AG08396 (cell line): ENCODE results near the gene MACF1.
"Not testable (repeated sequence)": the region's sequence is repeated elsewhere in the genome, so short reads cannot be mapped to it uniquely, and the experiment has no call there.

ENCODE experiments used
- DNase-seq: peaks from one replicate; pipeline ENCODE4 v3.0.0; 2012; ENCODE audit warnings: low spot score, mixed read lengths

MACF1 gene

DNA sequence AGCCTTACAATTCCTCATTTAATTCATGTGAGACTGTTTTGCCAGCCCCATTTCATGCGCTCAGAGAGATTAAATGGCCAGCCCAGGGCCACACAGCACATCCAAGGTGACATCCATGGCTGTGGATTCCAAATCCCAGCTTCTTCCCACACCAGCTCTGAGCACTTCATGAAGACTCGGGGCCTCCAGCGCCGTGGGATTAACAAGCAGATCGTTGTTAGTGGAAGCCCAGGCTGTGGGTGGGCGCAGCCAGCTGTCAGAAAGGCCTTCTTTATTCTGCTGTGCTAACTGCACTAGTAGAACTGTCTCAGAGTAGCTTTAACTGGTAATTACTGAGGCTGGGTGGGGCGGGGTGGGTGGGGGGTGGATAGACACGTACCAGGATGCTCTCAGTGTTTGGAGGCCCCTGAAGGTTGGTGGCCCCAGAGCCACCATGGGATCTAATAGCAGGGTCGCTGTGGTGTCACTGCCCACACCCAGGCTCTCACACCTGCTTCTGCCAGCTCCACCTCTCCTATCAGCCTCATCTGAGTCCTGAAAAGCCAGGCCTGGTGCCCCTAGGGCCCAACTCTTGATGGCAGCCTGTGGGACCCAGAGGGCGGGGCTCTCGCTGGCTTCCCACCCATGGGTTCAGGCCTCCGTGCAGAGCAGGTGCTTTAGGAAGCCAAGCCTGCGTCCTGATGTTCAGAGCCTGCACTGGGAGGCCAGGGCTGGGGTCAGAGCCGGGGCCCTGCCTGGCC, 290.3 kb downstream of the MACF1 start:
- DNase-seq: no peak

DNA sequence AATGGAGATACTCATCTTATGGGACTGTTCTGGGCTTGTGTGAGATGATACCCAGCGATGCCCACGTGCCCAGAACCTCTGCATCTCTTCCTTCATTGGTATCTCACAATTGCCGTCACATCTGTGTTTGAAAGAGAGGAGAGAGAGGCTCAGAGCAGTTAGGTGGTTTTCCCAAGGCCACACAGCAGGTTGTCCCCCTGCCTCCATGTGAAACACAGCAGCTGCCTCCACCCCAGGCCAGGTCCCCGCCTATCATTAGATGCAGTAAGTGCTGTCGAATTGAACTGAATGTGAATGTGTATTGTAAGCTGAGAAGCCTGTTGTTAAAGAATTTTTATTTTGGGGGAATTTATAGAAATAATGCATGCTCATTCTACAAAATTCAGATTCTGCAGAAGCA, 292.0 kb downstream of the MACF1 start:
- not testable (repeated sequence) for DNase-seq

DNA sequence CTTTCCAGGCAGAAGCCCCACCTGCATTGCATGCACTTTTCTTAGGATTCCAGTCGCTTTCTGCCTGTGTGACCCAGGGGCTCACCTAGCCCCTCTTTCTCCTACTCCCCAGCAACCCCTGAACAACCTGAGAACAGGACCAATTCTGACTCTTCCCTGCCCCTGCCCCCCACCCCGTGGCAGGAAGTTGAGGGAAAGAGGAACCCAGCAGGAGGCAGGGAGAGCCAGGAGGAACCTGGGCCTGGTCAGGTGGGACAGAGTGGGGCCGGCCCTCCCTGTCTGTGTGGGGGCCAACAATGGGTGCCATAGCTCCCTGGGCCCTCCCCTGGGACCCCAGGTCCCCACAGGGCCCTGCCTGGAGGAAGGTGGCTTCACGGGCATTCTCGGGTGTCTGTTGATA, 293.1 kb downstream of the MACF1 start:
- DNase-seq: no peak

DNA sequence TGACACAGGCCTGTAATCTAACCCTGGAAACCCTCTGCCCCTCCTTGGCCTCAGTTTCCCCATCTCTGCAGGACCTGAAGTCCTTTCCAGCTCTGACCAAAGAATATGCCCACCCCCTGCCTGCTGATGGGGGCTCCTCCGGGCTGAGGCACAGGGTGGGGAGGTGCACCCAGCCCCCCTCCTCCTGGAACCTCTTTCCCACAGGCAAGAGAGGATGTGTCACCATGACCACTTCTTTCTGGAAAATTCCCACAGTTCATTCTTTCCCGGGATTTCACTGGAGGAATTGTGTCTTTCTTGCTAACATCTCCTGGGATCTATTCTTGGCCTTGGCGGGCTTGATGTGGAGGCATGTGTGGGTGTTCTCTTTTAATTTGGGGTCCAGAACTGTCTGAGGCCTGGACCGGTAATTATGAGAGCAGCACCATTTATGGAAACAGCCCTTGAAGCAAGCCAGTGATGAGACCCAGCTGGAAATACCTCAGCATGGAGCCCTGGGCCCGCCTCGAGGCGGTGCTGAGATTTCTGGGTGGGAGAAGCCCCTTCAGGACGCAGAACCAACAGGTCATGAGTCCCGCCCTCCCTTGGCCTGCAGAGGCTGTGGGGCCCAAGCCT, 293.7 kb downstream of the MACF1 start:
- not testable (repeated sequence) for DNase-seq

DNA sequence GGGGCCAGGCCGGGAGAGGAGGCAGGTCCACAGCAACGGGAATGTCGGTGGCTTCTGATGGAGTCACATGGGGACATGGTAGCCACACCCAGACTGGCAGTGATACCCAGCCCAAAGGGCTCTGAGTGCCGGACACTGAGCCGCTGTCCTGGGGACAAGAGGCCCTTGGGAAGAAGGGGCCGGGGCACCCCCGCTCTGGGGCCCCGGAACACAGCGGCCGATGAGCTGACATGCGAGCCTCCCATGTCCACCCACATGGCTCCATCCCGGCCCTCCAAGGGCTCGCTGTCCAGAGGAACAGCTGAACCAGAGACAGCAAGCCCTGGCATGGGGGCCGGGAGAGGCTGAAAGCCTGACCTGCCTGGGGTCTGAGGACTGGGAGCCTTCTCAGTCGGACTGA, 294.3 kb downstream of the MACF1 start:
- not testable (repeated sequence) for DNase-seq

DNA sequence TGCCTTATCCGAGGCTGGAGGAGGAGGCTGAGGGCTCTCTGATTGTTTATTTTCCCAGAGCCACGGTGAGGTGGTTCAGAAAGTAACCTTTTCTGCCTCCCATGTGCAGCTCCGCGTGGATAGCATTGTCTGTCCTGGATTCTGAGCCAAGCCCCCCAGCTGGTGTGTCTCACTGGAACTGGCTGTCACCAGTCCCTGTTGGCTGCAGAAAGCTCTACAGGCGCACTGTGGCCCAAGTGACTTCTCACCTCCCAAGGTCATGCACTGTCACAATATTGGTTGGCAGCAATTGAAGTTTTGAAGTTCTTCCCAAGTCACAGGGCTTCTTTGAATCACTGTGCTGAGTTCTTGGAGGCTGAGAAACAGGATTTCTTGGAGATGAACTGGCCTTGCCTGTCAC, 295.2 kb downstream of the MACF1 start:
- DNase-seq: no peak

DNA sequence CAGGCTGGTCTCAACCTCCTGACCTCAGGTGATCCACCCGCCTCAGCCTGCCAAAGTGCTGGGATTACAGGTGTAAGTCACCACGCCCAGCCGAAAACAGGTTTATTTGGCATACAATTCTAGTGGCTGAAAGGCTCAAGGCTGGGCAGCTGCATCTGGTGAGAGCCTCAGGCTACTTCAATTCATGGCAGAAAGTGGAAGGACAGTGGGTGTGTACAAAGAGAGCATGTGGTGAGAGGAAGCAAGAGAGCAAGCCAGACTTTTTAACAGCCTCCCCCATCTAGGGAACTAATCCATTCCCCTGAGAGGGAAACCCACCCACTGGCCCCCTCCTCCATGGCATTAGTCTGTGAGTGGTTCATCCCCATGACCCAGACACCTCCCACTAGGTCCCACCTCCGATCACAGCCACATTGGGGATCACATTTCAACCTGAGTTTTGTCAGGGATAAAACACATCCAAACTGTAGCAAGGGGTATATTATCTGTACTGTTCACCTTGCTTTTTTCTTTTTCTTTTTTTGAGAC, 296.4 kb downstream of the MACF1 start:
- no peak for DNase-seq

DNA sequence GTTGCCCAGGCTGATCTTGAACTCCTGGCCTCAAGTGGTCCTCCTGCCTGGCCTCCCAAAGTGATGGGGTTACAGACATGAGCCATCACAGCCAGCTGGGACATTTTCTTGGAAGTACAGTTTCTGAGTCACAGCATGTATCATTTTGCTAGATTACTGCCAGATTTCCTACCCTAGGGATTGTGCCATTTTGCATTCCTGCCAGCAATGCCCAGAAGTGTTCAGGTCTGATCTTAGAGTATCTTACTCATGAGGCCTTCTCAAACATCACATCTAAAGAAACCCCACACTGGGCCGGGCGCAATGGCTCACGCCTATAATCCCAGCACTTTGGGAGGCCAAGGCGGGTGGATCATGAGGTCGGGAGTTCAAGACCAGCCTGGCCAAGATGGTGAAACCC, 297.2 kb downstream of the MACF1 start:
- peak; percentile 61 for DNase-seq

DNA sequence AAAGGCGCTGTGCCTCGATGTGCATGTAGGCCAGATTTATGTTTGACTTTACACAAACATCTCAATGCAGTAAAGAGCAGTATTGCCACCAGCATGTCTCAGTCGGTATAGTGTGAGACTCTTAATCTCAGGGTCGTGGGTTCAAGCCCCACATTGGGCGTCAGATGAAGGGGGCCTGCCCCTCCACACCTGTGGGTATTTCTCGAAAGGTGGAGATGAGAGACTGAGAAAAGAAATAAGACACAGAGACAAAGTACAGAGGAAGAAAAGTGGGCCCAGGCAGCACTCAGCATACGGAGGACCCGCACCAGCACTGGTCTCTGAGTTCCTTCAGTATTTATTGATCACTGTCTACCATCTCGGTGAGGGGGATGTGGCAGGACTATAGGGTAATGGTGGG, 299.9 kb downstream of the MACF1 start:
- not testable (repeated sequence) for DNase-seq

DNA sequence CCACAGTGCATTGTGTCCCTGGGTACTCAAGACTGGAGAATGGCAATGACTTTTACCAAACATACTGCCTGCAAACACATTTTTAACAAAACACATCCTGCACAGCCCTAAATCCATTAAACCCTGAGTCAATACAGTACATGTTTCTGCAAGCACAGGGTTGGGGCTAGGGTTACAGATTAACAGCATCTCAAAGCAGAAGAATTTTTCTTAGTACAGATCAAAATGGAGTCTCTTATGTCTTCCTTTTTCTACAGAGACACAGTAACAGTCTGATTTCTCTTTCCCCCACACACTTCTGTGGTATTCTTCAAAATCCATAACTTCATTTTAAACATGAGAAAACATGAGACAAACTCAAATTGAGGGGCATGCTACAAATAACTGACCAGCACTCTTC, 300.8 kb downstream of the MACF1 start:
- DNase-seq: no peak

DNA sequence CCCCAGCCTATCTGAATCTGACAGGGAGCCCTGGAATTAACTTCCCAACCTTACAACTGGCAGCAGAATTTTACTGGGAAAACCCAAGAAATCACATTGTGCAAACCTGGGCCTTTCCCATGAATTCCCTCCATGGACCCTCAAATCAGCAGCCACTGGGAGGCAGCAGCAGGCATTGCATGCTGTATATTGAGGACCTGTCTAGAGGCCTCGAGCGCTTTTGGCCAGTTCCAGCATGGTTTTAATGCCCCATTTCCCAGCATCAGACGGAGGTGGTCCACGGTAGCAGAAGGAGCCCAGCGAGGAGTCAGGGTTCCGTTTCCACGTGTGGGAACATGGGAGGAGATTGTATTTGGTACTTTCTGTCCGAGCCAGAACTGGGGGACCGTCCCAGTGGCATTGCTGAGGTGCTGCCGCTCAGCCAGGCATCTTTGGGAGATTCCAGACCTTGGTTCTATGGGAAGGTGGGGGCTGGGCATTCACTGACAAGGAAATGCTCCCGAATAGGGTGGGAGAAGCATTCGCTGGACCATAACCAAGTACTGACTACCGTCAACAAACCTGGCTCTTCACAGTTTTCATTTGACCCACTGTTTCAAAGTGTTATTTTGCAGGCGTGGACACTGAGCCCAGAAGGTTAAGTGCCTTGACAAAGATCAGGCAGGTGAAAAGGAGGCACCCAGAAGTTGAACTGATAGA, 302.9 kb downstream of the MACF1 start:
- DNase-seq: no peak

DNA sequence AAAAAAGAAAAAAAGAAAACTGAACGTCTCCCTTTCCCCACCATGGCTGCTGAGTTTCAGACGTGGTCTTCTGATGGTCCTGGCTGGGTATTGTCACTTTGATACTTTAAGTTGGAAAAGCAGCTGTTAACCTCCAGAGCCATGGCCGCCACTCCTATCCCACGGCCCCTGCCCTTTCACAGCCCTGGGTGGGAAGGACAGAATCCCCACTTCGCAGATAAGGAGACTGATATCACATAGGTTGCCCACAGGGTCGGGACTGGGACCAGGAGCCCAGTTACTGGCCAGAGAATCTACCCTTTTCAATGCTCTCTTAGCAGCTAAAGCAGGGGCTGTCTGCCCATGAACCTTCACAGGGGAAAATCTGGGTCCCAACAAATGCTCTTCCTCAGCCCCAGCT, 303.8 kb downstream of the MACF1 start:
- no peak for DNase-seq

DNA sequence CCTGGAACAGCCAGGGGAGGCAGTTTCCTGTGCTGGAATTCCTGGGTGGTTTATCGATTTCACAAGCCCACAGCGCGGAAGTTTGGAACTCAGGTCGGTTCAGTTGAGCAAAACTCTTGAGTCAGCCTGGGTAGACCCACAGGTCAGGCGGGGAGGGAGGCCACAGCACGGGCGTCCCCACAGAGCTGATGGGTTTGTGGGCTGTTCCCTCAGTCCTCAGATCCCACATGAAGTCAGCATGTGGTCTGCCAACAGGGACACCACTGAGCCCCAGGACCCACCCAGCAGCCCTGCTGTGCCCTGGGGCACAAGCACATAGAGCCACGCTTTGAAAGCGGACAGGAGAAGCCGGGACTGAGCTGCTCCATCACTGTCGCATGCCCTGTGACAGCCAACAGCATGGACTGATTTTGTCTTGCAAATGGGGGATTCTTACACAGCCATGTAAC, 304.4 kb downstream of the MACF1 start:
- DNase-seq: no peak

DNA sequence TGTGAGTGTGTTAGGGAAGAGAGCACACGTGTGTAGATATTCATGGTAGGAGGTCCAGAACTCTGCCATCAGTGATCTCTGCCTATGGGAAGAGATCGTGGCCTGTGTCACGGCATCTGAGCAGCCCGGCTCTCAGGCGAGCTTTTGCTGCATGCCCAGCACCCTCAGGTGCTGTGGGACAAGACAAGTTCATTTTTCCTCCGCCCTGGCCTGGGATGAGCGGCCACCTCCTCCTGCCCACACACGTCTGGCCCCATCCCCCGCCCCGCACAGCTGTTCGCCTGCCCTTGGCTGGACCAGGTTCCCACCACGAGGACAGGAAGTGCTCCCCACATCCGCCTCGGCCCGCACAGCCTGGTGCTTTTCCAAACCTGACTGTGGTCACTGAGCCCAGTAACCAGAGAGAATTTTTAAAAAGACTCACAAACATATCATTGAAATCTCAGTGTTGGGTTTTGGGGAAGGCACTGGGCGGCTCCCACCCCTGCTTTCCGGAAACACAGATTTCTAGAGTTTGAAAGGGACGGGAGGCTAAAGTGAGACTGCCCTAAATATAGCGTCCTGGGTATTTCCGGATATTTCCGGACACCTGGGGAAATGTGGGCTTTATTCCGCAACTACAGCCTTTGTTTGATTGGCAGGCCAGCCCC, 305.0 kb downstream of the MACF1 start:
- no peak for DNase-seq

DNA sequence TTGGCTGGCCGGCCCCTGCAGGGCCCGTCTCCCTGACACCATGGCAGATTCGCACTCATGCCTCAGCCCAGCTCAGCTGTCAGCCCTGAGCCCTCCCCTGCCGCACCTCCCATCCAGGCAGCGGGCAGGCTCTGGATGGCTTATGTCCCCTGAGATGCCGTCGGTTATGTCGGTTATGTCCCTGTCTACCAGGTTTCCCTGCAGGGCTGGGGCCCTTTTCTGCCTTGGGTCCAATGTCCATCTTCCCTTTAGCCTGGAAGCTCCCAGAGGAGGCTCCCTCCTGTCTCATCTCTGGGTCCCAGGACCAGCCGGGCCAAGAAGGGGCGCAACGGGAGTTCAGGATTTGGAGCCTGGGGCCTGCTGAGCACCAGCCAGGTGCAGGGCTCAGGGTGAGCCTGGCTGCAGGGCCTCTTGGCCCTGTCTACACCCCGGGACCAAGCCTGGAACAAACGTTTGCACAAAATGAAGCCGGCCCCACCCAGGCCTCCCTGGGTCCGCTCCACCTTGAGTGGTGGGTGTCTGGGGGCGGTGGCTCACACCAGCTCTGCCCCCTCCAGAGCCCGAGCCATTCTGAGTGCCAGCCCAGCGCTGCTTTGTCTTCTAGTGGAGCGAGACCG, 306.2 kb downstream of the MACF1 start:
- not testable (repeated sequence) for DNase-seq

DNA sequence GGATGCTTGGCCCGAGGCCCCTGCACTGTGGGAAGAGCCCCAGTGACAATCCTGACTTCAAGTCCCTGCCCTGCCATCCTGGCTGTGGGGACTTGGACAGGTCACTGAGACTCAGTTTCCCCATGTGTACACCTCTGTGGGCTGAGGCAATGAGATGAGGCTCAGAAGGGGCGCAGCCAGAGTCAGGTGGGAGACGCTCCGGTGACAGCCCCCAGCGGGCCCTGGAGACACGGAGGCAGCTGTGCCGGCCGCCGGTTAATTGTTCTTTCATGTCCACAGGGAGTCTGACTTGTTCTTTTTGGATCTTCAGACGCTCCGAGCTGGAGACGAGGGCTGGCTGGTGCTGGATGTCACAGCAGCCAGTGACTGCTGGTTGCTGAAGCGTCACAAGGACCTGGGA, 307.0 kb downstream of the MACF1 start:
- DNase-seq: not testable (repeated sequence)

DNA sequence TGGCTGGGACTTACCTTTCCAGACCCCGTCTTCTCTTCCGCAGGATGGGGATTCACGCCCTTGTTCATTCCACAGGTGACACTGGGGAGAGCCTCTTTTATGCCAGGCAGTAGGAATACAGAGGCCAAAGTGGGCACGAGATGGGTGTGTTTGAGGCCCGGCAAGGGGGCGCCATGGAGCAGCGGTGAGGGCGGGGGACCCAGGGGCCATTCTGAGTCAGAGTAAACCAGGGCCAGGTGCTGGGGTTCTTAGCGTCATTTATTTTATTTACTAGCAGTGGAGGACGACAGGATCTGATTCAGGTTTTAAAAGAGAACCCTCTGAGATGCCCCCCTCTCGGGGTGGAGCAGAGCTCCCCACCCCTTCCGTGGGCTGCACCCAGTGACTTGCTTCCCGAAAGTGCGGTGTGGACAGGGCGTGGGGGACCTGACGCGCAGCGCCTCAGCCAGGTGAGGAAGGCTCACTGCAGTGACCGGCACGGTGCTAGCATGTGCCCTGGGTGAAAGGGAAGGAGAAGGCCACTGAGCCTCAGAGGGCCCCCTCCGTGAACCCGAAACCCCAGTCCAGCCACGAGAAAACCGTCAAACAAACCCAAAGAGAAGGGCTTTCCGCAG, 307.8 kb downstream of the MACF1 start:
- DNase-seq: not testable (repeated sequence)

DNA sequence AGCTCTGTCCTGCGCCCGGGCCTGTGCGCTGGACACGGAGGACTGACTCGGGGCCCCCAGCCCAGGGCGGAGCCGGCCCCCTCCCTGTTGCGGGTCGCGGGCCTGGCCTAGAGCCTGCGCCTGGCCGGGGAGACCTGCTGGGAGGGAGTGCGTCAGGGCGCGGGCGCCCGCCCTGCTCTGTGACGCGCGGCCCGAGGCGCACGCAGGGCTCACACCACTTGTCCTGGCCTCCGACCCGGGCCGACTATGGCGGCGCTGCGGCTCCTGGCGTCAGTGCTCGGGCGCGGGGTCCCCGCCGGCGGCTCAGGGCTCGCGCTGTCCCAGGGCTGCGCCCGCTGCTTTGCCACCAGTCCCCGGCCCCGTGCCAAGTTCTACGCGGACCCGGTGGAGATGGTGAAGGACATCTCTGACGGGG, 310.2 kb downstream of the MACF1 start:
- not testable (repeated sequence) for DNase-seq

DNA sequence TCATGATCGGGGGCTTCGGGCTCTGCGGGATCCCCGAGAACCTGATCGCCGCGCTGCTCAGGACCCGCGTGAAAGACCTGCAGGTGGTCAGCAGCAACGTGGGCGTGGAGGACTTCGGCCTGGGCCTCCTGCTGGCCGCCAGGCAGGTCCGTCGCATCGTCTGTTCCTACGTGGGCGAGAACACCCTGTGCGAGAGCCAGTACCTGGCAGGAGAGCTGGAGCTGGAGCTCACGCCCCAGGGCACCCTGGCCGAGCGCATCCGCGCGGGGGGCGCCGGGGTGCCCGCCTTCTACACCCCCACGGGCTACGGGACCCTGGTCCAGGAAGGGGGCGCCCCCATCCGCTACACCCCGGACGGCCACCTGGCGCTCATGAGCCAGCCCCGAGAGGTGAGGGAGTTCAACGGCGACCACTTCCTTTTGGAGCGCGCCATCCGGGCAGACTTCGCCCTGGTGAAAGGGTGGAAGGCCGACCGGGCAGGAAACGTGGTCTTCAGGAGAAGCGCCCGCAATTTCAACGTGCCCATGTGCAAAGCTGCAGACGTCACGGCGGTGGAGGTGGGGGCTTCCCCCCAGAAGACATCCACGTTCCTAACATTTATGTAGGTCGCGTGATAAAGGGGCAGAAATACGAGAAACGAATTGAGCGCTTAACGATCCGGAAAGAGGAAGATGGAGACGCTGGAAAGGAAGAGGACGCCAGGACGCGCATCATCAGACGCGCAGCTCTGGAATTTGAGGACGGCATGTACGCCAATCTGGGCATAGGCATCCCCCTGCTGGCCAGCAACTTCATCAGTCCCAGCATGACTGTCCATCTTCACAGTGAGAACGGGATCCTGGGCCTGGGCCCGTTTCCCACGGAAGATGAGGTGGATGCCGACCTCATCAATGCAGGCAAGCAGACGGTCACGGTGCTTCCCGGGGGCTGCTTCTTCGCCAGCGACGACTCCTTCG, 310.9 kb downstream of the MACF1 start:
- DNase-seq: not testable (repeated sequence)

DNA sequence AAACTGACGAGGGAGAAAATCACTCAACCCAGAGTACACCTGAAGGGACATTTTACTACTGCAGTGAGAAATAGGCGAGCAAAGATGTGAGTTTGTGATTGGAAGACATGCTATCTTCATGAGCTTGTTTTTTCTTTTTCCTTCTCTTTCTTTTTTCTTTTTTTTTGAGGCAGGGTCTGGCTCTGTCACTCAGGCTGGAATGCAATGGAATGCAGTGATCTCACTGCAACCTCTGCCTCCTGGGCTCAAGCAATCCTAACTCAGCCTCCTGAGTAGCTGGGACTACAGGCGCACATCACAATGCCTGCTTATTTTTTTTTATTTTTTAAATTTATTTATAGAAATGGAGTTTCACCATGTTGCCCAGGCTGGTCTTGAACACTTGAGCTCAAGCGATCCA, 312.3 kb downstream of the MACF1 start:
- not testable (repeated sequence) for DNase-seq
